Osteoblast (primary cell): ENCODE measurements around the gene ADGRL3. TPM values are rescaled to one million over a fixed set of nuclear protein-coding genes. Genes with fewer than 3 reads are reported as not detected.

Experiments
- DNase-seq: peaks from one replicate; pipeline ENCODE4 v3.0.0; 2011; ENCODE audit warnings: low spot score, mixed read lengths; ENCODE audit not compliant: insufficient read length; ENCODE audit errors: missing footprints
- H2AFZ ChIP-seq: 2 replicates; pipeline ENCODE4 v1.6.0; 2011; ENCODE audit warnings: mild to moderate bottlenecking, low read length
- H3K27ac ChIP-seq: 2 replicates; pipeline ENCODE4 v1.5.1; 2011; ENCODE audit warnings: mild to moderate bottlenecking, low read depth, low read length, moderate library complexity
- H3K27me3 ChIP-seq: 2 replicates; pipeline ENCODE4 v1.6.0; 2012; ENCODE audit warnings: mild to moderate bottlenecking, control low read depth, inconsistent platforms, low read length, moderate library complexity; ENCODE audit not compliant: insufficient read depth
- H3K36me3 ChIP-seq: 2 replicates; pipeline ENCODE4 v1.5.1; 2011; ENCODE audit warnings: mild to moderate bottlenecking, low read length, control low read depth, moderate library complexity; ENCODE audit not compliant: insufficient read depth
- H3K4me1 ChIP-seq: 2 replicates; pipeline ENCODE4 v1.5.1; 2011; ENCODE audit warnings: mild to moderate bottlenecking, low read length, control low read depth, moderate library complexity; ENCODE audit not compliant: insufficient read depth
- H3K4me2 ChIP-seq: 2 replicates; pipeline ENCODE4 v1.6.0; 2011; ENCODE audit warnings: mild to moderate bottlenecking, low read length; ENCODE audit not compliant: insufficient read depth
- H3K4me3 ChIP-seq: fragments of 200-600 bp; sonication (generic); 3 replicates; pipeline ENCODE4 v1.5.1; 2012; ENCODE audit warnings: mild to moderate bottlenecking, low read length, inconsistent platforms; ENCODE audit not compliant: insufficient read depth
- H3K79me2 ChIP-seq: 2 replicates; pipeline ENCODE4 v1.6.0; 2012; ENCODE audit warnings: mild to moderate bottlenecking, low read length, control low read depth, inconsistent platforms; ENCODE audit not compliant: insufficient read depth
- H3K9me3 ChIP-seq: 2 replicates; pipeline ENCODE4 v1.5.1; 2011; ENCODE audit warnings: low read depth, low read length, control low read depth
- H4K20me1 ChIP-seq: 2 replicates; pipeline ENCODE4 v1.6.0; 2012; ENCODE audit warnings: mild to moderate bottlenecking, low read length, control low read depth; ENCODE audit not compliant: insufficient read depth
- CTCF ChIP-seq: IDR thresholded peaks from 2 replicates; pipeline ENCODE4 v1.5.1; 2011; ENCODE audit warnings: mild to moderate bottlenecking, low read depth, low read length, moderate library complexity; ENCODE audit errors: extremely low read depth
- total RNA-seq: library from RNA; depleted of rRNA; stranded (reverse); fragments of >200 nt; gene quantifications from 2 replicates; pipeline ENCODE4 v1.2.3, GENCODE V29; 2012

Gene ADGRL3
- total RNA-seq, 1 donor = not detected

- Histone ChIP-seq H3K79me2 (no peaks in the 10 kb centered on the region), H2AFZ (no peak overlapping the region), H3K4me2 (no peak overlapping the region), H4K20me1 (no peaks in the 10 kb centered on the region), H3K27me3 (no peaks in the 10 kb centered on the region), H3K4me1 (no peaks in the 10 kb centered on the region), H3K27ac (no peak overlapping the region), H3K36me3 (no peaks in the 10 kb centered on the region), H3K9me3 (no peaks in the 10 kb centered on the region), H3K4me3 (no peak overlapping the region)
- no peak for DNase-seq
- no peak for TF ChIP-seq CTCF
Observed at GRCh38 chr4:61997831-61998230, 797.7 kb downstream of the ADGRL3 start.

GRCh38 chr4:62003695-62004094 lies 803.6 kb downstream of the ADGRL3 start:
- H3K9me3 ChIP-seq = no peaks in the 10 kb centered on the region
- no peak overlapping the region for H3K27ac ChIP-seq
- no peak overlapping the region for H3K4me2 ChIP-seq
- H3K4me1 ChIP-seq = no peaks in the 10 kb centered on the region
- H2AFZ ChIP-seq = no peak overlapping the region
- DNase-seq = no peak
- H3K4me3 ChIP-seq = no peak overlapping the region
- no peaks in the 10 kb centered on the region for H3K36me3 ChIP-seq
- TF ChIP-seq CTCF = no peak
- no peaks in the 10 kb centered on the region for H3K79me2 ChIP-seq
- H4K20me1 ChIP-seq = no peaks in the 10 kb centered on the region
- no peaks in the 10 kb centered on the region for H3K27me3 ChIP-seq

GRCh38 chr4:62004881-62005280 lies 804.8 kb downstream of the ADGRL3 start:
- Histone ChIP-seq H3K4me3 (no peak overlapping the region), H3K4me1 (no peaks in the 10 kb centered on the region), H2AFZ (no peak overlapping the region), H3K36me3 (no peaks in the 10 kb centered on the region), H3K9me3 (peaks cover 3% of the 10 kb centered on the region), H3K27me3 (no peaks in the 10 kb centered on the region), H4K20me1 (no peaks in the 10 kb centered on the region), H3K4me2 (no peak overlapping the region), H3K79me2 (no peaks in the 10 kb centered on the region), H3K27ac (no peak overlapping the region)
- no peak for TF ChIP-seq CTCF
- DNase-seq = no peak

GRCh38 chr4:62006108-62006507 lies 806.0 kb downstream of the ADGRL3 start:
- Histone ChIP-seq H2AFZ (no peak overlapping the region), H4K20me1 (no peaks in the 10 kb centered on the region)

More at GRCh38 chr4:62006108-62006507, 806.0 kb downstream of the ADGRL3 start:
- no peak overlapping the region for H3K27ac ChIP-seq
- H3K27me3 ChIP-seq = no peaks in the 10 kb centered on the region
- H3K36me3 ChIP-seq = no peaks in the 10 kb centered on the region
- H3K4me2 ChIP-seq = no peak overlapping the region
- H3K79me2 ChIP-seq = no peaks in the 10 kb centered on the region
- H3K4me3 ChIP-seq = no peak overlapping the region
- TF ChIP-seq CTCF = no peak
- peaks cover 6% of the 10 kb centered on the region for H3K9me3 ChIP-seq
- no peaks in the 10 kb centered on the region for H3K4me1 ChIP-seq
- DNase-seq = no peak
